GM18519 (cell line): ENCODE data around the gene DISC1.
A peak's percentile ranks its signal among the peaks of the same experiment; 100 is the strongest.
"Not testable (repeated sequence)": the region's sequence is repeated elsewhere in the genome, so short reads cannot be mapped to it uniquely, and the experiment has no call there.

Experiments used
- ATAC-seq: cut with Tn5 transposase; IDR thresholded peaks from one replicate; pipeline ENCODE4 v1.9.1; 2021; ENCODE audit warnings: mild to moderate bottlenecking, moderate library complexity; ENCODE audit not compliant: unreplicated experiment, low FRiP score

Gene DISC1

GRCh38 chr1:231605149-231606100, 21.2 kb upstream of the DISC1 start:
- no peak for ATAC-seq

GRCh38 chr1:231606712-231607111, 19.9 kb upstream of the DISC1 start:
- ATAC-seq = no peak

GRCh38 chr1:231610388-231610787, 16.2 kb upstream of the DISC1 start:
- no peak for ATAC-seq

GRCh38 chr1:231611111-231611510, 15.5 kb upstream of the DISC1 start:
- ATAC-seq = no peak

- ATAC-seq = no peak
Observed at GRCh38 chr1:231611851-231612250, 14.7 kb upstream of the DISC1 start.

- ATAC-seq = peak; percentile 91
Observed at GRCh38 chr1:231612393-231613089, 14.0 kb upstream of the DISC1 start.

- ATAC-seq = no peak
Observed at GRCh38 chr1:231613419-231614349, 12.9 kb upstream of the DISC1 start.

GRCh38 chr1:231616667-231617066, 9.9 kb upstream of the DISC1 start:
- no peak for ATAC-seq

GRCh38 chr1:231618609-231619256, 7.9 kb upstream of the DISC1 start:
- no peak for ATAC-seq

GRCh38 chr1:231619257-231619634, 7.3 kb upstream of the DISC1 start:
- no peak for ATAC-seq

- not testable (repeated sequence) for ATAC-seq
Observed at GRCh38 chr1:231625042-231625441, 1.5 kb upstream of the DISC1 start.

- ATAC-seq = no peak
Observed at GRCh38 chr1:231625975-231626534, 535 bp upstream of the DISC1 start.

GRCh38 chr1:231626951-231627614, 493 bp downstream of the DISC1 start:
- no peak for ATAC-seq

GRCh38 chr1:231628207-231628876, 1.8 kb downstream of the DISC1 start:
- no peak for ATAC-seq

GRCh38 chr1:231629132-231629531, 2.5 kb downstream of the DISC1 start:
- ATAC-seq = no peak

- ATAC-seq = no peak
Observed at GRCh38 chr1:231630558-231631205, 4.1 kb downstream of the DISC1 start.

GRCh38 chr1:231631717-231632116, 5.1 kb downstream of the DISC1 start:
- ATAC-seq = no peak

GRCh38 chr1:231632119-231632518, 5.5 kb downstream of the DISC1 start:
- no peak for ATAC-seq
